Erythroblast (primary cell): ENCODE measurements around the gene FRMD4A.

Experiments used
- GATA1 ChIP-seq: IDR thresholded peaks from 2 replicates; pipeline ENCODE4 v1.6.1; 2011; ENCODE audit warnings: low read depth, mild to moderate bottlenecking, control low read depth, low read length, moderate library complexity
- POLR2A ChIP-seq: IDR thresholded peaks from 2 replicates; pipeline ENCODE4 v1.6.1; 2011; ENCODE audit warnings: mild to moderate bottlenecking, low read length

GRCh38 chr10:13721486-13721885, 609.2 kb downstream of the FRMD4A start:
- no peak for TF ChIP-seq POLR2A
- no peak for TF ChIP-seq GATA1
